Vagina (tissue), 2 donors: Measurements from ENCODE around the gene AJUBA. TPM values are rescaled to one million over a fixed set of nuclear protein-coding genes. Genes with fewer than 3 reads are reported as not detected.
A peak's percentile ranks its signal among the peaks of the same experiment; 100 is the strongest.

Experiments used
- DNase-seq, 2 donors: peaks; one replicate each; pipeline ENCODE4 v3.0.0-alpha.2; 2017; ENCODE audit errors: extremely low spot score in 2 of 2
- H3K27ac ChIP-seq: fragments of 200-600 bp; sonication (generic); one replicate; pipeline ENCODE4 v1.5.1; 2019
- H3K27me3 ChIP-seq: fragments of 200-600 bp; sonication (generic); one replicate; pipeline ENCODE4 v1.5.1; 2019
- H3K36me3 ChIP-seq, 2 donors: fragments of 200-600 bp; sonication (generic); one replicate each; pipeline ENCODE4 v1.5.1; 2017 to 2019
- H3K4me1 ChIP-seq: fragments of 200-600 bp; sonication (generic); one replicate; pipeline ENCODE4 v1.5.1; 2019
- H3K4me3 ChIP-seq, 2 donors: fragments of 200-600 bp; sonication (generic); 1 replicate in 1 of 2; 2 replicates in 1 of 2; pipeline ENCODE4 v1.5.1; 2016 to 2019
- H3K9me3 ChIP-seq: fragments of 200-600 bp; sonication (generic); one replicate; pipeline ENCODE4 v1.5.1; 2019
- POLR2A ChIP-seq, 2 donors: fragments of 450-650 bp; IDR thresholded peaks; one replicate each; pipeline ENCODE4 v1.6.1; 2017; ENCODE audit warnings: antibody characterized with exemption in 2 of 2, mild to moderate bottlenecking in 2 of 2, moderate library complexity in 2 of 2
- POLR2AphosphoS5 ChIP-seq, 2 donors: sonication (generic); formaldehyde crosslinking; IDR thresholded peaks; one replicate each; pipeline ENCODE4 v1.9.0; 2017; ENCODE audit warnings: antibody characterized with exemption in 2 of 2, mild to moderate bottlenecking in 2 of 2, low read depth in 1 of 2; ENCODE audit not compliant: insufficient read depth in 1 of 2
- intact Hi-C: fragments of 100-400 bp; cut with DNase I; formaldehyde crosslinking; loops from one replicate; pipeline ENCODE4 v1.15.1; 2023
- total RNA-seq: library from RNA; depleted of rRNA; stranded (reverse); fragments of >200 nt; gene quantifications from one replicate; pipeline ENCODE4 v1.2.3, GENCODE V29; 2016
- TF ChIP-seq, protein P1 (sequence below), 3 experiments: fragments of 450-650 bp in 2 of 3; fragments of 200-600 bp in 1 of 3; sonication (generic) in 1 of 3; IDR thresholded peaks; one replicate each; pipeline ENCODE4 v1.5.1; 2017 to 2019; ENCODE audit warnings: antibody characterized with exemption in 3 of 3, mild to moderate bottlenecking in 2 of 3, moderate library complexity in 2 of 3

AJUBA gene
- total RNA-seq, 1 donor from 2014 or later: 21.9 TPM

DNA sequence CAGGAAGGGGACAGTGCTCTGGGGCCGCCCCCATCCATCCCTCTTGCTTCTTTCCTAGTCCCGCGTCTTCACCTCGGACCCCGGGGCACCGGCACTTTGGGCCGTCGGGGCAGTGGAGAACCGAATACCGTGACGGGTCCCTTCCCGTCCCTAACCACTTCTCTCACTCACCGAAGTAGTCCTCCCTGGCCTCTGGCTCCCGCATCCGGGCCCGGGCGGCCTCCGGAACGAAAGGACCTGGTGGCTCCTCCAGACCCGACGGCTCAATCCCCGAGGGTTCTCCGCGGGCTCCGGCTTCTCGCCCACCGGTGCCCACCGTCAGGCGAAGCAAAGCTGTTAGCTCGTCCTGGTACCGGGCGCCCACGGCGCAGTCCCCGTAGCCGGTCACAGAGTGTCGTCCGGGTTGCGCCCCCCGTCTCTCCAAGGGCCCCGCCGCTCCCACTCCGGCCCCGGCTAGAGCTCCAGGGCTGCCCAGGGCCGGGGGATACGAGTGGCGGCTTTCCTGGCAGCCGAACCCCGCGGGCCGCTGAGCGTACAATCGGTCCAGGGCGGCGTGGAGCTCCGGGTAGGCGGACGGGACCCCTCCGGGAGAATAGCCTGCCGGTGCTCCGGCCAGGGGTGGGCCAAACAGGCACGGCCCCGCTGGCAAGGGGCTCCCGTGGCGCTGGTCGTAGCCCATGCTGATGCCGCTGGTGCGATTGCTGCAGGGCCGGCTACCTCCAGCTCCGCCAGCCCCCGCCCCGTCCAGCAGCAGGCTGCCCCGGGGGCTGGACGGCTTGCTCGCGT, 1.1 kb downstream of the AJUBA start:
- peaks cover 40% of the 10 kb centered on the region for H3K4me1 ChIP-seq
- no peak for TF ChIP-seq POLR2A (IDR thresholded peaks at IDR 0.05)
- TF ChIP-seq, protein P1, sequence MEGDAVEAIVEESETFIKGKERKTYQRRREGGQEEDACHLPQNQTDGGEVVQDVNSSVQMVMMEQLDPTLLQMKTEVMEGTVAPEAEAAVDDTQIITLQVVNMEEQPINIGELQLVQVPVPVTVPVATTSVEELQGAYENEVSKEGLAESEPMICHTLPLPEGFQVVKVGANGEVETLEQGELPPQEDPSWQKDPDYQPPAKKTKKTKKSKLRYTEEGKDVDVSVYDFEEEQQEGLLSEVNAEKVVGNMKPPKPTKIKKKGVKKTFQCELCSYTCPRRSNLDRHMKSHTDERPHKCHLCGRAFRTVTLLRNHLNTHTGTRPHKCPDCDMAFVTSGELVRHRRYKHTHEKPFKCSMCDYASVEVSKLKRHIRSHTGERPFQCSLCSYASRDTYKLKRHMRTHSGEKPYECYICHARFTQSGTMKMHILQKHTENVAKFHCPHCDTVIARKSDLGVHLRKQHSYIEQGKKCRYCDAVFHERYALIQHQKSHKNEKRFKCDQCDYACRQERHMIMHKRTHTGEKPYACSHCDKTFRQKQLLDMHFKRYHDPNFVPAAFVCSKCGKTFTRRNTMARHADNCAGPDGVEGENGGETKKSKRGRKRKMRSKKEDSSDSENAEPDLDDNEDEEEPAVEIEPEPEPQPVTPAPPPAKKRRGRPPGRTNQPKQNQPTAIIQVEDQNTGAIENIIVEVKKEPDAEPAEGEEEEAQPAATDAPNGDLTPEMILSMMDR (IDR thresholded peaks at IDR 0.05): no peak
- H3K27me3 ChIP-seq: no peaks in the 10 kb centered on the region
- DNase-seq: no peak
- no peaks in the 10 kb centered on the region for H3K9me3 ChIP-seq
- peak overlapping the region; percentile 61 to 64 for H3K4me3 ChIP-seq
- intact Hi-C loops: loop anchor here (5.0 kb wide), 1 partner anchor 49 kb away; no protein-coding TSS in a partner anchor
- H3K27ac ChIP-seq: peak overlapping the region; percentile 89
- H3K36me3 ChIP-seq: no peaks in the 10 kb centered on the region

GRCh38 chr14:22980672-22981089, 1.7 kb downstream of the AJUBA start:
- no peaks in the 10 kb centered on the region for H3K27me3 ChIP-seq
- TF ChIP-seq POLR2AphosphoS5 (IDR thresholded peaks at IDR 0.05; ENCODE audit: insufficient read depth in 1 of 2, low read depth in 1 of 2): peak in 1 of 2 donors; percentile 56
- TF ChIP-seq POLR2A (IDR thresholded peaks at IDR 0.05): no peak
- TF ChIP-seq, protein P1 (IDR thresholded peaks at IDR 0.05): no peak
- H3K27ac ChIP-seq: peak overlapping the region; percentile 89
- H3K4me1 ChIP-seq: peaks cover 40% of the 10 kb centered on the region
- H3K4me3 ChIP-seq: peak overlapping the region; percentile 61 to 64
- peaks cover 0 to 4% of the 10 kb centered on the region in 2 donors for H3K36me3 ChIP-seq
- no peak for DNase-seq
- H3K9me3 ChIP-seq: no peaks in the 10 kb centered on the region
- intact Hi-C loops: loop anchor here (5.0 kb wide), 1 partner anchor 48 kb away; no protein-coding TSS in a partner anchor

GRCh38 chr14:22979748-22980392, 2.5 kb downstream of the AJUBA start:
- intact Hi-C loops: loop anchor here (5.0 kb wide), 2 partner anchors 48 to 1917 kb away; no protein-coding TSS in a partner anchor
- no peak for DNase-seq
- H3K4me3 ChIP-seq: peak overlapping the region; percentile 61 to 64
- H3K4me1 ChIP-seq: peaks cover 40% of the 10 kb centered on the region
- TF ChIP-seq POLR2AphosphoS5 (IDR thresholded peaks at IDR 0.05; ENCODE audit: insufficient read depth in 1 of 2, low read depth in 1 of 2): no peak
- TF ChIP-seq, protein P1 (IDR thresholded peaks at IDR 0.05): no peak
- TF ChIP-seq POLR2A (IDR thresholded peaks at IDR 0.05): no peak
- no peaks in the 10 kb centered on the region for H3K27me3 ChIP-seq
- H3K36me3 ChIP-seq: peaks cover 0 to 9% of the 10 kb centered on the region in 2 donors
- no peaks in the 10 kb centered on the region for H3K9me3 ChIP-seq
- peak overlapping the region; percentile 89 for H3K27ac ChIP-seq

DNA sequence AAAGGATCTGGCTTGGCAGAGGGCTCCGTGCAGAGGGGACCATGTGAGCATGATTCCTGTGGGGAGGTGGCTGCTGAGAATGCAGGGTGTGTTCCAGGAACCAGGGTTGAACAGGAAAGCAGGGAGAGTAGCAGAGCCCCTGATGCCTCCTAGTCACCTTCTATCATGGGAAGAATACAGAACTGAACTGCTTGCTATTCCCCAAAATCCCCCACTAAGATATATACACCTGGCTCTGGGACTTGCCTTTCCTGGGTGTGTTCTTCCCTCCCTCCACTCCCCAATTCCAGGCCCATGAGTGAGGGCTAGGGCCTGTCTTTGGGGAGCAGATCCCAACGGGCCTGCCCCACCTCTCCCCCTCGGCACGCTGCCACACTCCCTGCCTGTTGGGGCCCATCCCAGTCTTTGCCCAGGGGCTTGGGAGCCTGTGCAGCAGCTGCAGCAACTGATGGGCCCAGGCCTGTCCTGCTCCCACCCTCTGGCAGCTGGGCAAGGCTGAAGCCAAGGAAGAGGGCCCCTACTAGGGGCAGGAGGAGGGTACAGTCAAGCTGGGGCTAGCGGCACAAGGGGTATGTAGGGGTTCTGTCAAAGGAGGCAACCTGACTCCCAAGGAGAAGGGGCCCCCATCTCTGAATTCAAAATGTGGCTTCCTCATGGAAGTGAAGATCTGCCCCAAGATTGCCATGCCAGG, 3.2 kb downstream of the AJUBA start:
- no peaks in the 10 kb centered on the region for H3K27me3 ChIP-seq
- peak overlapping the region; percentile 89 for H3K27ac ChIP-seq
- intact Hi-C loops: loop anchor here (5.0 kb wide), 1 partner anchor 1918 kb away; no protein-coding TSS in a partner anchor
- TF ChIP-seq, protein P1 (IDR thresholded peaks at IDR 0.05): no peak
- TF ChIP-seq POLR2AphosphoS5 (IDR thresholded peaks at IDR 0.05; ENCODE audit: insufficient read depth in 1 of 2, low read depth in 1 of 2): peak in 1 of 2 donors; percentile 50
- DNase-seq: no peak
- H3K4me3 ChIP-seq: peak overlapping the region in 1 of 2 donors; percentile 64
- H3K9me3 ChIP-seq: no peaks in the 10 kb centered on the region
- peaks cover 47% of the 10 kb centered on the region for H3K4me1 ChIP-seq
- H3K36me3 ChIP-seq: peaks cover 0 to 17% of the 10 kb centered on the region in 2 donors
